Putamen (tissue), 1 donor: Measurements from ENCODE around the gene PAK6.

Source experiments
- DNase-seq: peaks from one replicate; pipeline ENCODE4 v3.0.0-alpha.2; 2016; ENCODE audit warnings: low spot score

Gene PAK6

GRCh38 chr15:40292246-40292645 is 53.4 kb downstream of the PAK6 start:
- no peak for DNase-seq

GRCh38 chr15:40293006-40293405 is 54.1 kb downstream of the PAK6 start:
- DNase-seq: no peak

GRCh38 chr15:40293905-40294895 is 55.3 kb downstream of the PAK6 start:
- no peak for DNase-seq

- no peak for DNase-seq
These were observed 56.4 kb downstream of the PAK6 start for GRCh38 chr15:40295297-40295696.

- DNase-seq: no peak
These were observed 57.2 kb downstream of the PAK6 start for GRCh38 chr15:40295877-40296560.

GRCh38 chr15:40296561-40297230 is 57.8 kb downstream of the PAK6 start:
- no peak for DNase-seq

GRCh38 chr15:40297356-40297755 is 58.5 kb downstream of the PAK6 start:
- DNase-seq: no peak

GRCh38 chr15:40298216-40298935 is 59.5 kb downstream of the PAK6 start:
- no peak for DNase-seq

GRCh38 chr15:40300367-40300766 is 61.5 kb downstream of the PAK6 start:
- no peak for DNase-seq

GRCh38 chr15:40300771-40301170 is 61.9 kb downstream of the PAK6 start:
- no peak for DNase-seq

GRCh38 chr15:40301467-40302179 is 62.8 kb downstream of the PAK6 start:
- DNase-seq: no peak

- no peak for DNase-seq
These were observed 63.5 kb downstream of the PAK6 start for GRCh38 chr15:40302288-40302886.

- no peak for DNase-seq
These were observed 64.1 kb downstream of the PAK6 start for GRCh38 chr15:40302981-40303380.

GRCh38 chr15:40303576-40303975 is 64.7 kb downstream of the PAK6 start:
- DNase-seq: no peak

- DNase-seq: no peak
These were observed 66.4 kb downstream of the PAK6 start for GRCh38 chr15:40305281-40305680.

- DNase-seq: no peak
These were observed 67.5 kb downstream of the PAK6 start for GRCh38 chr15:40306371-40306770.

GRCh38 chr15:40306908-40307307 is 68.0 kb downstream of the PAK6 start:
- DNase-seq: no peak

- DNase-seq: no peak
These were observed 68.8 kb downstream of the PAK6 start, which contains the start of gene PLCB2 for GRCh38 chr15:40307421-40308211. Gene PLCB2 (minus strand): TSS chr15:40307935. CDS start chr15:40307672, 263 bp downstream.

GRCh38 chr15:40309344-40309862 is 70.5 kb downstream of the PAK6 start:
- DNase-seq: no peak
